Colonic mucosa (tissue), 4 donors: Measurements from ENCODE around the gene CAMTA2. TPM values are rescaled to one million over a fixed set of nuclear protein-coding genes. Genes with fewer than 3 reads are reported as not detected.
A peak's percentile ranks its signal among the peaks of the same experiment; 100 is the strongest.

Source experiments
- DNase-seq: peaks from one replicate; pipeline ENCODE4 v3.0.0-alpha.2; 2020
- H3K27ac ChIP-seq: fragments of 200-600 bp; one replicate; pipeline ENCODE4 v1.8.0; 2021
- H3K27me3 ChIP-seq: fragments of 200-600 bp; one replicate; pipeline ENCODE4 v1.8.0; 2021
- H3K36me3 ChIP-seq: fragments of 200-600 bp; one replicate; pipeline ENCODE4 v1.8.0; 2021
- H3K4me1 ChIP-seq: fragments of 200-600 bp; one replicate; pipeline ENCODE4 v1.8.0; 2021; ENCODE audit warnings: mild to moderate bottlenecking
- H3K4me3 ChIP-seq: fragments of 200-600 bp; one replicate; pipeline ENCODE4 v1.8.0; 2021
- H3K9ac ChIP-seq, 2 donors: one replicate each; pipeline ENCODE4 v1.7.0; 2013; ENCODE audit warnings: control low read depth in 2 of 2, low read depth in 2 of 2, low read length in 2 of 2
- H3K9me3 ChIP-seq: fragments of 200-600 bp; one replicate; pipeline ENCODE4 v1.8.0; 2021
- intact Hi-C: fragments of 100-400 bp; cut with DNase I; formaldehyde crosslinking; loops from one replicate; pipeline ENCODE4 v1.14.1; 2022
- total RNA-seq, 2 donors: library from RNA; stranded (reverse); fragmentation: NEBNext Ultra II Directional in 1 of 2; extraction: Animal tissue kit (Norgen Biotek cat#: 25700) in 1 of 2; gene quantifications; one replicate each; pipeline ENCODE4 v1.2.1, GENCODE V29; 2021
- TF ChIP-seq, protein P1 (sequence below): fragments of 200-600 bp; IDR thresholded peaks from one replicate; pipeline ENCODE4 v1.8.0; 2022; ENCODE audit warnings: antibody characterized with exemption, mild to moderate bottlenecking
- donor health status: healthy.
- donor health status: DM: no; HTN: no; CAD: no.
- donor health status: DM: no; HTN: no; CAD: no.

Gene CAMTA2
- total RNA-seq, 2 donors from 2014 or later = 39.8 to 52.6 TPM

GRCh38 chr17:4994081-4994595, 6.7 kb upstream of the CAMTA2 start:
- no peak overlapping the region for H3K27ac ChIP-seq
- no peaks in the 10 kb centered on the region for H3K36me3 ChIP-seq
- no peak for DNase-seq
- intact Hi-C loops = no loop called here
- peaks cover 7% of the 10 kb centered on the region for H3K4me1 ChIP-seq
- TF ChIP-seq, protein P1, sequence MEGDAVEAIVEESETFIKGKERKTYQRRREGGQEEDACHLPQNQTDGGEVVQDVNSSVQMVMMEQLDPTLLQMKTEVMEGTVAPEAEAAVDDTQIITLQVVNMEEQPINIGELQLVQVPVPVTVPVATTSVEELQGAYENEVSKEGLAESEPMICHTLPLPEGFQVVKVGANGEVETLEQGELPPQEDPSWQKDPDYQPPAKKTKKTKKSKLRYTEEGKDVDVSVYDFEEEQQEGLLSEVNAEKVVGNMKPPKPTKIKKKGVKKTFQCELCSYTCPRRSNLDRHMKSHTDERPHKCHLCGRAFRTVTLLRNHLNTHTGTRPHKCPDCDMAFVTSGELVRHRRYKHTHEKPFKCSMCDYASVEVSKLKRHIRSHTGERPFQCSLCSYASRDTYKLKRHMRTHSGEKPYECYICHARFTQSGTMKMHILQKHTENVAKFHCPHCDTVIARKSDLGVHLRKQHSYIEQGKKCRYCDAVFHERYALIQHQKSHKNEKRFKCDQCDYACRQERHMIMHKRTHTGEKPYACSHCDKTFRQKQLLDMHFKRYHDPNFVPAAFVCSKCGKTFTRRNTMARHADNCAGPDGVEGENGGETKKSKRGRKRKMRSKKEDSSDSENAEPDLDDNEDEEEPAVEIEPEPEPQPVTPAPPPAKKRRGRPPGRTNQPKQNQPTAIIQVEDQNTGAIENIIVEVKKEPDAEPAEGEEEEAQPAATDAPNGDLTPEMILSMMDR = no peak
- H3K4me3 ChIP-seq = no peak overlapping the region
- no peaks in the 10 kb centered on the region for H3K9me3 ChIP-seq
- no peaks in the 10 kb centered on the region for H3K27me3 ChIP-seq
- no peak overlapping the region for H3K9ac ChIP-seq

DNA sequence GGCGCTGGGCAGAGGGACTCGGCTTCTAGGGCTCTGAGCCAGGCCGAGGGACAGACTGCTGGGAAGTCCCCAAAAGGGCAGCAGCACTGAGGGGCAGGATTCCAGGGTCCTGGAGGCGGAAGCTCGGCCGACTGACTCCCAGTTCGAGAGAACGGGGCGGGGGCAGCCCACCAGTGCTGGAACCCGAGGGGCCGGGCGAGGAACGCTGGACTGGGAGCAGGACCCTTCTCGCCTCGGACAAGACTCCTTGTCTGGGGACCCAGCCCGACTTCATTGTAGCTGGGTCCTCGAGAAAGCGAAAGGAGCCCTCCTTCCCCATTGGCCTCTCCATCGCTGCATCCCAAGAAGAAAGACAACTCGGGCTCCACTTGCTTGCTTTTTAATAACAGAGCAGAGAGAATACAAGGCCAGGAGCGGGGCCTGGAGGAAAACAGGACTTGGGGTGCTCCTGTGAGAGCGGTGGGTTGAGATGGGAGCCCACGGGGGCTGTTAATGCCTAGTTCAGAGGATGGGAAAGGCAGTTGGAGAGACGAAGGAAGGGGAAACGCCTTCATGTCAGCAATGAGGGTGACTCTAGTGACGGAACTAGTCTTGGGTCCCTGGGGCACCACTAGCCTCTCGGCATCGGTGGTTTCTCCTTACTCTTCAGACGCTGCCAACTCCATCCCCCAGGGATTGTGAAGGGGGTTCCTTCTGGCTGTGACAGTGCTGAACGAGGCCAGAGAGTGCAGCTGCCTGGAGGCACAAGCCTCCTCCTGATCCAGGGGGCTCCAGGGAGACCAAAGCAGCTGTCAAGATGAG, 492 bp upstream of the CAMTA2 start:
- peaks cover 9% of the 10 kb centered on the region for H3K4me1 ChIP-seq
- no peaks in the 10 kb centered on the region for H3K9me3 ChIP-seq
- H3K4me3 ChIP-seq = peak overlapping the region; percentile 95
- peaks cover 5% of the 10 kb centered on the region for H3K36me3 ChIP-seq
- H3K9ac ChIP-seq = peak overlapping the region; percentile 92 to 99
- no peaks in the 10 kb centered on the region for H3K27me3 ChIP-seq
- TF ChIP-seq, protein P1 = no peak
- intact Hi-C loops = no loop called here
- peak overlapping the region; percentile 96 for H3K27ac ChIP-seq
- no peak for DNase-seq

DNA sequence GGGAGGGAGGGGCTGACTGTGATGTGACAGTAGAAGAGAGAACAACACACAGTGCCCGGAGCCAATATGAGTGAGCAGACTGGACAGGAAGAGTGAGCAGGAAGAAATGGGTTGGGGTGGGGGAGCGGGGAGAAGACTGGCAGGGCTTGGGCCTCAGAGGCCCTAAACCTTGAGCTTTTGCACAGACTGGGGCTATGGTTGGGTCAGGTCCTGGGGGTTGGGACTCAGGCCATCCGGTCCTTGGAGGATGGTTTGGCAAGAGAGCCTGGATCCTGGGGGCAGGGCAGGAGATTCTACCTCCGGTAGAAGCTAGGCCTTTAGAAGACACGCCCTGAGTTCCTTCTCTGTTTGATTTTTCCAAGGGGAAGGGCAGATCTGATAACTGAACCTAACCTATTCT, 1.1 kb downstream of the CAMTA2 start:
- Histone ChIP-seq H3K27ac (peak overlapping the region; percentile 96), H3K9ac (peak overlapping the region; percentile 92 to 99), H3K36me3 (peaks cover 5% of the 10 kb centered on the region), H3K4me3 (peak overlapping the region; percentile 95), H3K27me3 (no peaks in the 10 kb centered on the region), H3K4me1 (peaks cover 9% of the 10 kb centered on the region), H3K9me3 (no peaks in the 10 kb centered on the region)
- intact Hi-C loops = no loop called here
- peak; percentile 57 for DNase-seq
- TF ChIP-seq, protein P1 = no peak

DNA sequence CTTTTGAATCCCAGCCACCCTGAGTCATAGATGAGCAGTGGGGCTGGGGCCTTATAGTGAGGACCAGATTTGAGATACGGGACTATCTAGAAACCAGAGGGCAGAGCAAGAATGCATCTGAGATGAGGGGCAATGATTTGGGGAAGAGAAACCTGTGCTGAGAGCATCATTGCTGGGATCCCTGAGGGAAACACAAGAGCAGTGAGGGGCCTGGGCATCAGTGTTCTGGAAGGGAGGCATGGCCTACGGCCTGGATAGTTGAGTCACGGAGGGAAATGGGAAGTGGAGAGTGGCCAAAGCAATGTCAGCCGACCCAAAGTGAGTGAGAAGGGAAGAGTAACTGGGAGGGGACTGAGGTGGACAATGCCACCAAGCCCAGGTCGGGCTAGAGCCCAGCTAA, 5.2 kb downstream of the CAMTA2 start:
- no peaks in the 10 kb centered on the region for H3K4me1 ChIP-seq
- peaks cover 5% of the 10 kb centered on the region for H3K36me3 ChIP-seq
- intact Hi-C loops = loop anchor here (5.0 kb wide), 1 partner anchor 80 kb away; no protein-coding TSS in a partner anchor
- H3K9ac ChIP-seq = no peak overlapping the region
- H3K9me3 ChIP-seq = no peaks in the 10 kb centered on the region
- TF ChIP-seq, protein P1 = no peak
- H3K27me3 ChIP-seq = no peaks in the 10 kb centered on the region
- no peak for DNase-seq
- H3K4me3 ChIP-seq = no peak overlapping the region
- H3K27ac ChIP-seq = no peak overlapping the region

DNA sequence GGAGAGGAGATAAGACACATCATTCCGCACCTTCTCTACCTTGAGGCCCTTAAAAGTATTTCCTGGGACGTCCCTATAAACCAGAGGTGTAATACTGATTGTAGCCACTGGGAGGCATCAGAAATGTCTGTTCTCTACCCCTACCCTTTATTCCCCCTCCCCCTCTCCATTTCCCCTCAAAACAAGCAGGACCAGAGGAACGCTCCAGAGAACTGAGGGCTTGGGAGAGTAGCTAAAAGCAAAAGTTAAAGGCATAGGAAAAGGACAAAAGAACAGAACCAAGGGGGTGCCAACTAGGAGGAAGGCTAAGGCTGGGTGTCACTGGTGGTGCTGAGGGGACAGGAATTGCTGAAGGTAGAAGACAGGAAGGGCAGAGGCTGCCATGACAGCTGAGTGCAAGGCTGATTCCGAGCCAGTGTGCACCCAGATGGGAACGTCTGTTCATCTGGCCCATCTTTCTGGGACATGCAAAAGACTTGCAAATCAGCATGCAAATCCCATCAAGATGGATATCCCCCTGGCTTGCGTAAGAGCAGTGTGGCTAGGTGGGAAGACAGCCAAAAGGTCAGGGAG, 6.7 kb downstream of the CAMTA2 start:
- Histone ChIP-seq H3K9me3 (no peaks in the 10 kb centered on the region), H3K4me1 (no peaks in the 10 kb centered on the region), H3K36me3 (peaks cover 5% of the 10 kb centered on the region), H3K27me3 (no peaks in the 10 kb centered on the region), H3K27ac (no peak overlapping the region), H3K4me3 (no peak overlapping the region), H3K9ac (no peak overlapping the region)
- intact Hi-C loops = loop anchor here (5.0 kb wide), 1 partner anchor 82 kb away; no protein-coding TSS in a partner anchor
- DNase-seq = peak; percentile 56
- TF ChIP-seq, protein P1 = peak; percentile 78
